K562 (cell line): ENCODE data around the gene RAP1GDS1. TPM values are rescaled to one million over a fixed set of nuclear protein-coding genes. Genes with fewer than 3 reads are reported as not detected.

Source experiments
- ATF4 ChIP-seq: fragments of 450-650 bp; formaldehyde crosslinking; IDR thresholded peaks from 2 replicates; pipeline ENCODE4 v1.4.0; 2022; ENCODE audit warnings: mild to moderate bottlenecking, moderate library complexity
- ATF7 ChIP-seq: fragments of 450-650 bp; IDR thresholded peaks from 2 replicates; pipeline ENCODE4 v1.7.1; 2014; ENCODE audit warnings: mild to moderate bottlenecking, moderate library complexity
- BACH1 ChIP-seq: fragments of 200-800 bp; sonication (Bioruptor generic); IDR thresholded peaks from 2 replicates; pipeline ENCODE4 v1.6.1; 2016; ENCODE audit warnings: missing genetic modification characterization, missing compliant biosample characterization
- CEBPG ChIP-seq, 3 experiments: fragments of 200-800 bp in 1 of 3; sonication (Bioruptor generic) in 1 of 3; sonication (generic) in 1 of 3; formaldehyde crosslinking in 1 of 3; IDR thresholded peaks in 2 of 3; conservative IDR thresholded peaks in 1 of 3; 2 replicates each; pipeline versions ENCODE4 v1.6.1 to v1.8.0; 2016 to 2022; ENCODE audit warnings: missing compliant biosample characterization in 2 of 3, missing genetic modification characterization in 2 of 3, mild to moderate bottlenecking in 1 of 3, missing genetic modification reagents in 1 of 3
- CREM ChIP-seq: IDR thresholded peaks from 2 replicates; pipeline ENCODE4 v1.6.1; 2014; ENCODE audit warnings: antibody characterized with exemption, low read depth
- CTBP1 ChIP-seq: fragments of 450-650 bp; IDR thresholded peaks from 2 replicates; pipeline ENCODE4 v1.6.1; 2016; ENCODE audit warnings: borderline replicate concordance
- FOXA3 ChIP-seq, 2 experiments: fragments of 450-650 bp in 1 of 2; sonication (generic) in 1 of 2; formaldehyde crosslinking; IDR thresholded peaks in 1 of 2; conservative IDR thresholded peaks in 1 of 2; 2 replicates each; pipeline versions ENCODE4 v1.4.0 to v1.8.0; 2020 to 2022; ENCODE audit warnings: mild to moderate bottlenecking in 2 of 2, missing genetic modification reagents in 1 of 2
- JUN ChIP-seq, 2 experiments: sonication (generic) in 1 of 2; formaldehyde crosslinking in 1 of 2; IDR thresholded peaks; 2 replicates each; pipeline versions ENCODE4 v1.6.1 to v1.8.0; 2012 to 2022; ENCODE audit warnings: borderline replicate concordance in 2 of 2, mild to moderate bottlenecking in 2 of 2, improper control_type of control experiment in 1 of 2, low read depth in 1 of 2, low read length in 1 of 2, missing genetic modification reagents in 1 of 2
- NCOR1 ChIP-seq: fragments of 450-650 bp; IDR thresholded peaks from 2 replicates; pipeline ENCODE4 v1.6.1; 2016; ENCODE audit warnings: mild to moderate bottlenecking, moderate library complexity
- NFE2 ChIP-seq: IDR thresholded peaks from 2 replicates; pipeline ENCODE4 v1.6.1; 2014; ENCODE audit warnings: antibody characterized with exemption, low read depth
- NR2C2 ChIP-seq, 2 experiments: fragments of 200-800 bp in 1 of 2; sonication (Bioruptor generic) in 1 of 2; sonication (generic) in 1 of 2; formaldehyde crosslinking in 1 of 2; IDR thresholded peaks; 2 replicates each; pipeline versions ENCODE4 v1.6.1 to v1.8.0; 2016 to 2022; ENCODE audit warnings: mild to moderate bottlenecking in 1 of 2, missing compliant biosample characterization in 1 of 2, missing genetic modification characterization in 1 of 2, missing genetic modification reagents in 1 of 2
- NRF1 ChIP-seq, 2 experiments: fragments of 450-650 bp; IDR thresholded peaks in 1 of 2; conservative IDR thresholded peaks in 1 of 2; 2 replicates each; pipeline ENCODE4 v1.6.1; 2014; ENCODE audit warnings: mild to moderate bottlenecking in 2 of 2
- RBM22 ChIP-seq: fragments of 200-400 bp; formaldehyde crosslinking; IDR thresholded peaks from 2 replicates; pipeline ENCODE4 v1.6.1; 2018; ENCODE audit warnings: low read length, low read depth; ENCODE audit not compliant: poor library complexity, severe bottlenecking
- RBM39 ChIP-seq: fragments of 200-400 bp; formaldehyde crosslinking; optimal IDR thresholded peaks from 2 replicates; pipeline ENCODE3; 2018; ENCODE audit warnings: low read depth, low read length
- ZNF121 ChIP-seq: sonication (generic); formaldehyde crosslinking; conservative IDR thresholded peaks from 2 replicates; pipeline ENCODE4 v1.8.0; 2022; ENCODE audit warnings: missing genetic modification reagents
- ZNF217 ChIP-seq: sonication (generic); formaldehyde crosslinking; IDR thresholded peaks from 2 replicates; pipeline ENCODE4 v1.8.0; 2022; ENCODE audit warnings: mild to moderate bottlenecking, missing genetic modification reagents
- ZNF76 ChIP-seq: fragments of 250-450 bp; sonication (Bioruptor Pico); IDR thresholded peaks from 2 replicates; pipeline ENCODE4 v1.4.0; 2020; ENCODE audit warnings: mild to moderate bottlenecking, moderate library complexity, borderline replicate concordance
- polyA plus RNA-seq, 8 experiments: library from polyadenylated mRNA; depleted of rRNA in 4 of 8; stranded (reverse) in 5 of 8; unstranded in 3 of 8; fragments of >200 nt; fragmentation: Nextera tagmentation in 2 of 8; fragmentation: Illumina TruSeq in 1 of 8; extraction: Ambion mirVana in 2 of 8; extraction: Trizol in 1 of 8; gene quantifications; 2 replicates each; pipeline versions ENCODE4 v1.2.1 to v1.2.3, GENCODE V29; 2011 to 2014; ENCODE audit warnings: inconsistent platforms in 1 of 8, missing spikeins in 1 of 8
- total RNA-seq, 7 experiments: library from RNA; depleted of rRNA in 6 of 7; stranded (reverse); fragments of >200 nt in 6 of 7; fragmentation: Illumina TruSeq in 2 of 7; extraction: Trizol in 2 of 7; gene quantifications; 2 replicates each; pipeline versions ENCODE4 v1.2.1 to v1.2.3, GENCODE V29; 2011 to 2021; ENCODE audit warnings: low replicate concordance in 1 of 7
- TF ChIP-seq, protein P1 (sequence below): fragments of 250-450 bp; sonication (Bioruptor Pico); IDR thresholded peaks from 2 replicates; pipeline ENCODE4 v1.4.0; 2020
- TF ChIP-seq, protein P2 (sequence below): fragments of 450-650 bp; formaldehyde crosslinking; conservative IDR thresholded peaks from 2 replicates; pipeline ENCODE4 v1.4.0; 2022; ENCODE audit warnings: mild to moderate bottlenecking, missing genetic modification characterization
- TF ChIP-seq, protein P3 (sequence below): fragments of 450-650 bp; conservative IDR thresholded peaks from 2 replicates; pipeline ENCODE4 v1.6.1; 2016; ENCODE audit warnings: missing genetic modification characterization, low read depth, mild to moderate bottlenecking, missing compliant biosample characterization, moderate library complexity
- TF ChIP-seq, protein P4 (sequence below): fragments of 450-650 bp; formaldehyde crosslinking; IDR thresholded peaks from 2 replicates; pipeline ENCODE4 v1.4.0; 2022; ENCODE audit warnings: missing genetic modification characterization

Gene RAP1GDS1
- total and polyA plus RNA-seq, 9 of the 15 experiments (the other 6 are each of a cell fraction or from before 2014, with no cell fraction given) = 27.2 to 55.6 (median 31.5) TPM

DNA sequence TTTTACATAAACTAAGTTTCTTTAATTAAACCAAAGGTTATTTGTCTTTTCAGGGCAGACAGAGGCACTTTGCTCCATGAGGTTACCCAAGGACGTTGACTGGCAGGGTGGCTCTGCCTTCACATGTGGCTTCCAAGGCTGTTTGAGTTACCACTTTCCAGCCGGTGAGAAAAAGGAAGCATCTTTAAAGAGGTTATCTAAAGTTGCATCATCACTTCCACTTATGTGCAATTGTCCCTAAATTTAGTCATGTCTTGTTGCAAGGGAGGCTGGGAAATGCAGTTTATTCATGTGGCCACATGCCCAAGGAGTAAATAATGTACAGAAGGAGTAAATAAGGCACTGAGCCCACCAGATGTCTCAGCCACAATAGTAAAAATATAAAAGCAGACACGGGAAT lies 29.0 kb upstream of the RAP1GDS1 start (continued):
- no peak for TF ChIP-seq RBM39
- no peak for TF ChIP-seq ZNF217 (CRISPR knock-in tag)
- no peak for TF ChIP-seq FOXA3 (CRISPR knock-in tag; conservative IDR thresholded peaks at IDR 0.05 in 1 of 2, IDR thresholded peaks at IDR 0.05 in 1 of 2)
- TF ChIP-seq, protein P1, sequence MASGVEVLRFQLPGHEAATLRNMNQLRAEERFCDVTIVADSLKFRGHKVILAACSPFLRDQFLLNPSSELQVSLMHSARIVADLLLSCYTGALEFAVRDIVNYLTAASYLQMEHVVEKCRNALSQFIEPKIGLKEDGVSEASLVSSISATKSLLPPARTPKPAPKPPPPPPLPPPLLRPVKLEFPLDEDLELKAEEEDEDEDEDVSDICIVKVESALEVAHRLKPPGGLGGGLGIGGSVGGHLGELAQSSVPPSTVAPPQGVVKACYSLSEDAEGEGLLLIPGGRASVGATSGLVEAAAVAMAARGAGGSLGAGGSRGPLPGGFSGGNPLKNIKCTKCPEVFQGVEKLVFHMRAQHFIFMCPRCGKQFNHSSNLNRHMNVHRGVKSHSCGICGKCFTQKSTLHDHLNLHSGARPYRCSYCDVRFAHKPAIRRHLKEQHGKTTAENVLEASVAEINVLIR (CRISPR knock-in tag) = no peak
- peak; percentile 98 for TF ChIP-seq CEBPG (CRISPR knock-in tag; IDR thresholded peaks at IDR 0.05)
- TF ChIP-seq CEBPG (tag; conservative IDR thresholded peaks at IDR 0.05 in 1 of 2, IDR thresholded peaks at IDR 0.05 in 1 of 2) = peak; percentile 98 to 99
- no peak for TF ChIP-seq ZNF121 (CRISPR knock-in tag)
- TF ChIP-seq NRF1 (conservative IDR thresholded peaks at IDR 0.05 in 1 of 2, IDR thresholded peaks at IDR 0.05 in 1 of 2) = peak; percentile 12 to 18; a peak in 1 of 4 replicates
- TF ChIP-seq, protein P2, sequence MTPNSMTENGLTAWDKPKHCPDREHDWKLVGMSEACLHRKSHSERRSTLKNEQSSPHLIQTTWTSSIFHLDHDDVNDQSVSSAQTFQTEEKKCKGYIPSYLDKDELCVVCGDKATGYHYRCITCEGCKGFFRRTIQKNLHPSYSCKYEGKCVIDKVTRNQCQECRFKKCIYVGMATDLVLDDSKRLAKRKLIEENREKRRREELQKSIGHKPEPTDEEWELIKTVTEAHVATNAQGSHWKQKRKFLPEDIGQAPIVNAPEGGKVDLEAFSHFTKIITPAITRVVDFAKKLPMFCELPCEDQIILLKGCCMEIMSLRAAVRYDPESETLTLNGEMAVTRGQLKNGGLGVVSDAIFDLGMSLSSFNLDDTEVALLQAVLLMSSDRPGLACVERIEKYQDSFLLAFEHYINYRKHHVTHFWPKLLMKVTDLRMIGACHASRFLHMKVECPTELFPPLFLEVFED (CRISPR knock-in tag) = no peak
- no peak for TF ChIP-seq NR2C2 (CRISPR knock-in tag; IDR thresholded peaks at IDR 0.05)
- peak; percentile 51; the same call in 1 of the 2 replicates for TF ChIP-seq NR2C2 (tag; IDR thresholded peaks at IDR 0.05)
- no peak for TF ChIP-seq BACH1 (tag)
- TF ChIP-seq, protein P3, sequence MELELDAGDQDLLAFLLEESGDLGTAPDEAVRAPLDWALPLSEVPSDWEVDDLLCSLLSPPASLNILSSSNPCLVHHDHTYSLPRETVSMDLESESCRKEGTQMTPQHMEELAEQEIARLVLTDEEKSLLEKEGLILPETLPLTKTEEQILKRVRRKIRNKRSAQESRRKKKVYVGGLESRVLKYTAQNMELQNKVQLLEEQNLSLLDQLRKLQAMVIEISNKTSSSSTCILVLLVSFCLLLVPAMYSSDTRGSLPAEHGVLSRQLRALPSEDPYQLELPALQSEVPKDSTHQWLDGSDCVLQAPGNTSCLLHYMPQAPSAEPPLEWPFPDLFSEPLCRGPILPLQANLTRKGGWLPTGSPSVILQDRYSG (tag) = no peak
- no peak for TF ChIP-seq NCOR1
- TF ChIP-seq JUN (IDR thresholded peaks at IDR 0.05; ENCODE audit: borderline replicate concordance, low read depth, low read length) = peak; percentile 63; the same call in 1 of the 2 replicates
- TF ChIP-seq JUN (CRISPR knock-in tag; IDR thresholded peaks at IDR 0.05; ENCODE audit: borderline replicate concordance) = no peak
- peak; percentile 94 for TF ChIP-seq ATF4 (CRISPR knock-in tag)
- peak; percentile 92 for TF ChIP-seq CREM
- TF ChIP-seq ZNF76 (CRISPR knock-in tag) = no peak
- TF ChIP-seq, protein P4, sequence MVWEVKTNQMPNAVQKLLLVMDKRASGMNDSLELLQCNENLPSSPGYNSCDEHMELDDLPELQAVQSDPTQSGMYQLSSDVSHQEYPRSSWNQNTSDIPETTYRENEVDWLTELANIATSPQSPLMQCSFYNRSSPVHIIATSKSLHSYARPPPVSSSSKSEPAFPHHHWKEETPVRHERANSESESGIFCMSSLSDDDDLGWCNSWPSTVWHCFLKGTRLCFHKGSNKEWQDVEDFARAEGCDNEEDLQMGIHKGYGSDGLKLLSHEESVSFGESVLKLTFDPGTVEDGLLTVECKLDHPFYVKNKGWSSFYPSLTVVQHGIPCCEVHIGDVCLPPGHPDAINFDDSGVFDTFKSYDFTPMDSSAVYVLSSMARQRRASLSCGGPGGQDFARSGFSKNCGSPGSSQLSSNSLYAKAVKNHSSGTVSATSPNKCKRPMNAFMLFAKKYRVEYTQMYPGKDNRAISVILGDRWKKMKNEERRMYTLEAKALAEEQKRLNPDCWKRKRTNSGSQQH (CRISPR knock-in tag) = no peak
- TF ChIP-seq RBM22 = no peak
- peak; percentile 44 for TF ChIP-seq NFE2
- TF ChIP-seq ATF7 = peak; percentile 91
- peak; percentile 65 for TF ChIP-seq CTBP1
